ENCODE results near the gene RIBC1. TPM values are rescaled to one million over a fixed set of nuclear protein-coding genes. Genes with fewer than 3 reads are reported as not detected.

Gene RIBC1
- total and polyA plus RNA-seq, 3 experiments from 2014 or later = 0.26 to 1.2 (median 1.2) TPM

DNA sequence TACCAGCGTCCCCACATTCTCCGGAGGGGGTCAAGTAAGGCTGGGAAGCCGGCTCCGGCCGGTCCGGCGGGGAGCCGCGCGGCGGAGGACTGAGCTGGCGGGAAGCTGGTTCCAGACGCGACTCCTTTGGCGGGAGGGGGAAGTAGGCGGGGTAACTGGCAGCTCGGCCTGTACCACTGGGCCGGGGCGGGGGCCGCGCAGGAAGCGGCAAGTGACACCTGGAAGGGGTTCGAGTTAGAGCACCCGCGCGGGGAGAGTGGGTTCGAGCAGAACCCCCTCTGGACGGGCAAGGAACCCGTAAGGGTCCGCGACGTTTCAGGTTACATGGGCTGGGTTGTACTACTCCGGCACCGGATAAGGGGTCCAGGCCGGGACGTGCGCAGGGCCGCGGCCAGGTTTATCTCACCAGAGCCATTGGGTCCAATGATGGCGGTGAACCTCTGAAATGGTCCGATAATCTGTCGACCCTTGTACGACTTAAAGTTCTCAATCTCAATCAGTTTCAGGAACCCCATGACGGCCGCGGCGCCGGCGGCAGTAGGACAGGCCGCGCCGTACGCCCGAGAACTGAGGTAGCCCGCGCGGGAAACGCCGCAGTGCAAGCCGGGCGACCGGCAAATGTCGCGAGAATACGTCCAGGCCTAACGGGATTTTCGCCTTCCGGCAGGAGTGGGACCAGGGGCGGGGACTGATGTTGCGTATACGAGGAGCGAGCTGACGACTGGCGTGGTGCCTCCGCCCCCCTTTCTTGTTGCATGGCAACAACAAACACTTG is 400 bp upstream of the RIBC1 start, which contains the start of gene SMC1A:
Gene SMC1A, minus strand, starts transcription at position 569 of the 775 bp plus-strand sequence. Its CDS starts 54 bp downstream, at position 515.
- H3K9me3 Mint-ChIP-seq = no peaks in the 10 kb centered on the region
- peak within 1 kb of the TSS; percentile 88 to 100 (median 99) for H3K27ac Mint-ChIP-seq
- H3K27me3 ChIP-seq (ENCODE audit: insufficient read depth, low read length, poor library complexity, severe bottlenecking) = no peaks in the 10 kb centered on the region
- H3K36me3 ChIP-seq (ENCODE audit: insufficient read depth, low read length) = no peaks in the 10 kb centered on the region
- peaks cover 0 to 16% (median 1%) of the 10 kb centered on the region in 3 donors for H3K36me3 Mint-ChIP-seq
- peak within 1 kb of the TSS; percentile 90 to 99 (median 94) for H3K4me3 Mint-ChIP-seq
- H3K27ac ChIP-seq (ENCODE audit: low read depth, low read length) = peak within 1 kb of the TSS; percentile 98
- peaks cover 0 to 1% of the 10 kb centered on the region in 2 donors for H3K27me3 Mint-ChIP-seq
- H3K4me3 ChIP-seq (ENCODE audit: low read length) = peak within 1 kb of the TSS; percentile 82
- H3K9me3 ChIP-seq (ENCODE audit: low read length) = no peaks in the 10 kb centered on the region
- DNase-seq = peak; percentile 89 to 99 (median 98)
- peaks cover 20% of the 10 kb centered on the region for H3K4me1 ChIP-seq (ENCODE audit: insufficient read depth, low read length)
- POLR2A ChIA-PET = interaction anchor here (0.7 to 1.2 kb wide), 4 partner anchors 103 to 1217 kb away, joined by 3 to 6 read pairs (median 4); partner anchors contain the start of gene KDM5C
- CTCF ChIA-PET = interaction anchor here (0.5 to 1.7 kb wide), 4 partner anchors 9 to 31 kb away, joined by 3 to 13 read pairs (median 4); no protein-coding TSS in a partner anchor
- H3K4me1 Mint-ChIP-seq = peaks cover 32 to 40% (median 36%) of the 10 kb centered on the region in 3 donors

- Histone ChIP-seq H3K9me3 (ENCODE audit: low read length) (no peaks in the 10 kb centered on the region), H3K27me3 (ENCODE audit: insufficient read depth, low read length, poor library complexity, severe bottlenecking) (no peaks in the 10 kb centered on the region), H3K36me3 (ENCODE audit: insufficient read depth, low read length) (peaks cover 4% of the 10 kb centered on the region), H3K27ac (ENCODE audit: low read depth, low read length) (no peak overlapping the region), H3K4me1 (ENCODE audit: insufficient read depth, low read length) (peaks cover 10% of the 10 kb centered on the region), H3K4me3 (ENCODE audit: low read length) (no peak overlapping the region)
- Mint-ChIP-seq H3K27me3 (peaks cover 0 to 10% of the 10 kb centered on the region in 2 donors), H3K4me1 (peaks cover 11 to 13% (median 12%) of the 10 kb centered on the region in 3 donors), H3K36me3 (peaks cover 0 to 41% (median 0%) of the 10 kb centered on the region in 3 donors), H3K4me3 (peak overlapping the region in 1 of 7 donors; percentile 30), H3K9me3 (no peaks in the 10 kb centered on the region), H3K27ac (peak overlapping the region in 1 of 8 donors; percentile 77)
- ChIA-PET CTCF (no interaction called here), POLR2A (no interaction called here)
- DNase-seq = no peak
These were observed 7.1 kb downstream of the RIBC1 start for GRCh38 chrX:53429755-53430154.

- POLR2A ChIA-PET = no interaction called here
- H3K27ac Mint-ChIP-seq = no peak overlapping the region
- peaks cover 0 to 41% (median 0%) of the 10 kb centered on the region in 3 donors for H3K36me3 Mint-ChIP-seq
These were observed 7.6 kb downstream of the RIBC1 start for GRCh38 chrX:53430231-53430630.

DNA sequence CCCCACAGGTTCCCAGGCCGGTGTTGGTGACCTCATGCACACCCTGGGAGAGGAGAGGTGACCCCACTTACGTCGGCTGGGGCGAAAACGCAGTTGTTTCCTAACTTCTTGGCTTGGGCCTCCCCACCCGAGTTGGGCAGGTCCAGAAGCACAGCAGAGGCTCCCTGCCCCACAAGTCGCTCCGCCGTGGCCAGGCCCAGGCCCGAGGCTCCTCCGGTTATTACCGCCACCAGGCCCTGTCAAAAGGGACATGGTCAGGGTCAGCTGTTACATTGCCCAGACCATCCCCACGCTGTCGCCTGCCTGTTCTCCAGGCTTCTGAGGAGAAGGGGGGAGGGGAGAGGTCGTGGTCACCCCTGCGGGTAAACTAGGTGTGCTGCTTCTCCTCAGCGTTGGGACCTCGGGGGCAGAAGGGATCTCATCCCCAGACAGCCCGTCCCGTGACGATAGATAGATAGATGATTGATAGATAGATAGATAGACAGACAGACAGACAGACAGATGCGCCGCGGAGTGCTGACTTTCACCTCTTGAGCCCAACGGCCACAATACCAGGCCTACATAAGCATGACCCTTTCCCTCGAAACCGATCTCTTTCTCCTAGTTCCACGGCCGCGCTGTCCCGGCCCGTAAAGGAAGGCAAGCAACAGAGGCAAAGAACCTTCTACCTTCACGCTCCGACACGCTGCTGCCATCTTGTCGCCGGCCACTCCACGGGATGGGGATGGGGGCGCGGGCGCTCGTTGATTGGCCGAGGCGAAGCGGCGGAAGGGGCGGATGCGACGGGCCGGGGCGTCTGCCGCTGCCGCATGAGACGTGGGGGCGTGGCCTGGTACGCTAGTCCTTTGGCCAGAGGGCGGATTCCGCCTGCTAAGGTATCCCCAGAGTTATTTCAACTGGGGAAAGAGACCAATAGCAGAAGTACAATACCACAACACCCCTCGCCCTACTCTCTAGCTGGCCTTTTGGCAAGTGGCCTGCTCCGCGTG is 11.3 kb downstream of the RIBC1 start, which contains the start of gene HSD17B10:
Gene HSD17B10, minus strand, starts transcription at position 720 of the 989 bp plus-strand sequence. Its CDS starts 25 bp downstream, at position 695.
- H3K4me3 ChIP-seq (ENCODE audit: low read length) = peak within 1 kb of the TSS; percentile 77
- Mint-ChIP-seq H3K27me3 (peaks cover 0 to 11% of the 10 kb centered on the region in 2 donors), H3K36me3 (peaks cover 0 to 33% (median 0%) of the 10 kb centered on the region in 3 donors), H3K4me3 (peak within 1 kb of the TSS; percentile 92 to 97 (median 94)), H3K27ac (peak within 1 kb of the TSS; percentile 88 to 98 (median 97)), H3K9me3 (no peaks in the 10 kb centered on the region), H3K4me1 (peaks cover 17 to 19% (median 18%) of the 10 kb centered on the region in 3 donors)
- POLR2A ChIA-PET = no interaction called here
- H3K27ac ChIP-seq (ENCODE audit: low read depth, low read length) = peak within 1 kb of the TSS; percentile 77
- H3K27me3 ChIP-seq (ENCODE audit: insufficient read depth, low read length, poor library complexity, severe bottlenecking) = no peaks in the 10 kb centered on the region
- no peaks in the 10 kb centered on the region for H3K9me3 ChIP-seq (ENCODE audit: low read length)
- CTCF ChIA-PET = no interaction called here
- peaks cover 14% of the 10 kb centered on the region for H3K4me1 ChIP-seq (ENCODE audit: insufficient read depth, low read length)
- peak; percentile 82 to 89 (median 82) for DNase-seq
- peaks cover 4% of the 10 kb centered on the region for H3K36me3 ChIP-seq (ENCODE audit: insufficient read depth, low read length)

More at GRCh38 chrX:53430231-53430630, 7.6 kb downstream of the RIBC1 start:
- Histone ChIP-seq H3K27me3 (ENCODE audit: insufficient read depth, low read length, poor library complexity, severe bottlenecking) (no peaks in the 10 kb centered on the region), H3K9me3 (ENCODE audit: low read length) (no peaks in the 10 kb centered on the region), H3K27ac (ENCODE audit: low read depth, low read length) (no peak overlapping the region), H3K36me3 (ENCODE audit: insufficient read depth, low read length) (peaks cover 4% of the 10 kb centered on the region), H3K4me3 (ENCODE audit: low read length) (no peak overlapping the region), H3K4me1 (ENCODE audit: insufficient read depth, low read length) (peaks cover 14% of the 10 kb centered on the region)
- CTCF ChIA-PET = interaction anchor here (1.0 kb wide), 1 partner anchor 112 kb away, joined by 3 read pairs; no protein-coding TSS in a partner anchor
- H3K27me3 Mint-ChIP-seq = peaks cover 0 to 10% of the 10 kb centered on the region in 2 donors
- DNase-seq = no peak
- H3K4me1 Mint-ChIP-seq = peaks cover 14 to 17% (median 14%) of the 10 kb centered on the region in 3 donors
- no peaks in the 10 kb centered on the region for H3K9me3 Mint-ChIP-seq
- peak overlapping the region in 1 of 7 donors; percentile 30 for H3K4me3 Mint-ChIP-seq

- H3K27ac Mint-ChIP-seq = peak overlapping the region in 2 of 8 donors; percentile 23 to 29
- peaks cover 0 to 11% of the 10 kb centered on the region in 2 donors for H3K27me3 Mint-ChIP-seq
- peak; percentile 37 to 71 (median 67) for DNase-seq
- Histone ChIP-seq H3K36me3 (ENCODE audit: insufficient read depth, low read length) (peaks cover 4% of the 10 kb centered on the region), H3K9me3 (ENCODE audit: low read length) (no peaks in the 10 kb centered on the region), H3K4me3 (ENCODE audit: low read length) (no peak overlapping the region), H3K4me1 (ENCODE audit: insufficient read depth, low read length) (peaks cover 14% of the 10 kb centered on the region), H3K27ac (ENCODE audit: low read depth, low read length) (no peak overlapping the region), H3K27me3 (ENCODE audit: insufficient read depth, low read length, poor library complexity, severe bottlenecking) (no peaks in the 10 kb centered on the region)
- POLR2A ChIA-PET = no interaction called here
- H3K36me3 Mint-ChIP-seq = peaks cover 0 to 14% (median 0%) of the 10 kb centered on the region in 3 donors
- CTCF ChIA-PET = interaction anchor here (1.6 to 3.1 kb wide), 4 partner anchors 13 to 148 kb away, joined by 3 to 13 read pairs (median 11); partner anchors contain the start of genes RIBC1 and SMC1A
- H3K9me3 Mint-ChIP-seq = no peaks in the 10 kb centered on the region
- H3K4me1 Mint-ChIP-seq = peaks cover 19 to 21% (median 19%) of the 10 kb centered on the region in 3 donors
- H3K4me3 Mint-ChIP-seq = peak overlapping the region in 2 of 7 donors; percentile 26 to 32
These were observed 13.3 kb downstream of the RIBC1 start for GRCh38 chrX:53435997-53436396.

DNA sequence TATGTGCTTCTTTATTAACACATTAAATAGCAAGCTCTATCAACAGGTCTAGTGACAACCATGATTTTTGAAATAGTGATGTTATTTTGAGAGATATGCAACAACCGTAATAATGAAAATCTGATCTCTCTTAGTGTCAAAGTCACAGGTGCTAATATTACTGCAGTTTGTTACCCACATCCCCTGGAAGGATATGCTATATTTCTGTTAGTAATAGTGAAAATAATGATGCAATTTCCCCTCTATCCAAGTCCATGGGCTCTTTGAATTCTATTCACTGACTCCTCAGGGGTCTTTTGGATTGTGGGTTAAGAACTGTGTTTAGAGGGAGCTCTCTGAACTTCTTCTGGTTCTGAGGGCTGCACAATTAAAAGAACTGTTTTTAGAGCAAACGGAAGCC is 14.5 kb downstream of the RIBC1 start:
- no peak for DNase-seq
- Mint-ChIP-seq H3K9me3 (no peaks in the 10 kb centered on the region), H3K27me3 (peaks cover 0 to 12% of the 10 kb centered on the region in 2 donors), H3K36me3 (peaks cover 0 to 4% (median 0%) of the 10 kb centered on the region in 3 donors), H3K27ac (peak overlapping the region in 1 of 8 donors; percentile 42), H3K4me1 (peaks cover 24 to 29% (median 25%) of the 10 kb centered on the region in 3 donors), H3K4me3 (no peak overlapping the region)
- Histone ChIP-seq H3K36me3 (ENCODE audit: insufficient read depth, low read length) (no peaks in the 10 kb centered on the region), H3K27me3 (ENCODE audit: insufficient read depth, low read length, poor library complexity, severe bottlenecking) (no peaks in the 10 kb centered on the region), H3K4me3 (ENCODE audit: low read length) (no peak overlapping the region), H3K27ac (ENCODE audit: low read depth, low read length) (no peak overlapping the region), H3K9me3 (ENCODE audit: low read length) (no peaks in the 10 kb centered on the region), H3K4me1 (ENCODE audit: insufficient read depth, low read length) (peaks cover 17% of the 10 kb centered on the region)
- POLR2A ChIA-PET = no interaction called here
- CTCF ChIA-PET = interaction anchor here (0.6 to 3.1 kb wide), 5 partner anchors 9 to 149 kb away, joined by 3 to 13 read pairs (median 10); partner anchors contain the start of genes RIBC1 and SMC1A

DNA sequence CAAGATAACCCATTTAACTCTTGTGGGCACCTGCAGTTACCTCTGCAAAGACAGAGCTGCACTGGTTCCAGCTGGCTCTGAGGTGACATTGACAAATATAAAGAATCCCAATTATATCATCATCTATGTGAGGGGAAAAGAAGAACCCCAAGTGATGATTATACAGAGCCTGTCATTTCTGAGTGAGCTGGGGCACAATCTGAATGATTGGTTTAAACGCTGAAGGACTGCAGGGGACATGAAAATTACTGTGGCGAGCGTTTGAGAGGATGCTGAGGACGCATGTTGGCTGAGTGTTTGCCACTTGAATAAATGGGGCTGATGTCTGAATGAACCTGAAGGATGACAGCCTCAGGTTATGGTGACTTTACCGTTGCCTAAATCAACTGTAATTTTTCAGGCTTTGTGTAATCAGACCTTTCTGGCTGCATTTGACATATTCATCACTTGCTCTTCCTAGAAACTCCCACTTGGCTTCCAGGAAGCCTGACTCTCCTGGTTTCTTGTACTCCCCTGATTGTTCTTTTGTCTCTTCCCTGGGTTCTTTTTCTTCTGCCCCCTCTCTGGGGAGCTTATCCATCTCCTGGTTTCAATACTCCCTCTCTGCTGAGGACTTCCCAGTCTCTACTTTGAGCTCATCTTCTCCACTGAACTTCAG is 15.6 kb downstream of the RIBC1 start:
- Mint-ChIP-seq H3K27me3 (peaks cover 0 to 11% of the 10 kb centered on the region in 2 donors), H3K9me3 (no peaks in the 10 kb centered on the region), H3K27ac (no peak overlapping the region), H3K36me3 (peaks cover 0 to 2% (median 0%) of the 10 kb centered on the region in 3 donors), H3K4me1 (peaks cover 24 to 28% (median 24%) of the 10 kb centered on the region in 3 donors), H3K4me3 (no peak overlapping the region)
- ChIA-PET CTCF (interaction anchor here (3.1 kb wide), 1 partner anchor 120 kb away, joined by 12 read pairs; no protein-coding TSS in a partner anchor), POLR2A (no interaction called here)
- H3K4me3 ChIP-seq (ENCODE audit: low read length) = no peak overlapping the region
- H3K27me3 ChIP-seq (ENCODE audit: insufficient read depth, low read length, poor library complexity, severe bottlenecking) = no peaks in the 10 kb centered on the region
- no peaks in the 10 kb centered on the region for H3K36me3 ChIP-seq (ENCODE audit: insufficient read depth, low read length)
- H3K27ac ChIP-seq (ENCODE audit: low read depth, low read length) = no peak overlapping the region
- DNase-seq = no peak
- H3K9me3 ChIP-seq (ENCODE audit: low read length) = no peaks in the 10 kb centered on the region
- H3K4me1 ChIP-seq (ENCODE audit: insufficient read depth, low read length) = peaks cover 17% of the 10 kb centered on the region
